VCaP (cell line): ENCODE results near the gene DENND4A.

Source experiments
- H3K27ac ChIP-seq: fragments of 450-650 bp; 2 replicates; pipeline ENCODE4 v1.5.1; 2017
- TF ChIP-seq, protein P1 (sequence below): fragments of 450-650 bp; conservative IDR thresholded peaks from 2 replicates; pipeline ENCODE4 v1.5.1; 2017; ENCODE audit warnings: mild to moderate bottlenecking, moderate library complexity

The DENND4A gene

DNA sequence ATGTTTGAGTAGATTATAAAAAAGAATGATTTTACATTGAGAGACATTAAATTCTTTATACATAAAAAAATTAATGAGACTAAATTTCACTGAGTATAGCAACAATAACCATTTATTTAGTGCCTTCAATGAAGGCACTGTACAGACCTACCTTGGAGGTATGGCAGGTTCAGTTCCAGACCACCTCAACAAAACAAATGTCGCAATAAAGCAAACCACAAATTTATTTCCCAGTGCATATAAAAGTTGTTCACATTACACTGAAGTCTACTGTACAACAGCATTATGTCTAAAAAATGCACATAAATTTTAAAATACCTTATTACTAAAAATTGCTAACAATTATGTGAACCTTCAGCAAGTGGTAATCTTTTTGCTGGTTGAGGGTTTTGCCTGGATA, 111.5 kb downstream of the DENND4A start:
- no peak overlapping the region for H3K27ac ChIP-seq
- TF ChIP-seq, protein P1, sequence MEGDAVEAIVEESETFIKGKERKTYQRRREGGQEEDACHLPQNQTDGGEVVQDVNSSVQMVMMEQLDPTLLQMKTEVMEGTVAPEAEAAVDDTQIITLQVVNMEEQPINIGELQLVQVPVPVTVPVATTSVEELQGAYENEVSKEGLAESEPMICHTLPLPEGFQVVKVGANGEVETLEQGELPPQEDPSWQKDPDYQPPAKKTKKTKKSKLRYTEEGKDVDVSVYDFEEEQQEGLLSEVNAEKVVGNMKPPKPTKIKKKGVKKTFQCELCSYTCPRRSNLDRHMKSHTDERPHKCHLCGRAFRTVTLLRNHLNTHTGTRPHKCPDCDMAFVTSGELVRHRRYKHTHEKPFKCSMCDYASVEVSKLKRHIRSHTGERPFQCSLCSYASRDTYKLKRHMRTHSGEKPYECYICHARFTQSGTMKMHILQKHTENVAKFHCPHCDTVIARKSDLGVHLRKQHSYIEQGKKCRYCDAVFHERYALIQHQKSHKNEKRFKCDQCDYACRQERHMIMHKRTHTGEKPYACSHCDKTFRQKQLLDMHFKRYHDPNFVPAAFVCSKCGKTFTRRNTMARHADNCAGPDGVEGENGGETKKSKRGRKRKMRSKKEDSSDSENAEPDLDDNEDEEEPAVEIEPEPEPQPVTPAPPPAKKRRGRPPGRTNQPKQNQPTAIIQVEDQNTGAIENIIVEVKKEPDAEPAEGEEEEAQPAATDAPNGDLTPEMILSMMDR = no peak

DNA sequence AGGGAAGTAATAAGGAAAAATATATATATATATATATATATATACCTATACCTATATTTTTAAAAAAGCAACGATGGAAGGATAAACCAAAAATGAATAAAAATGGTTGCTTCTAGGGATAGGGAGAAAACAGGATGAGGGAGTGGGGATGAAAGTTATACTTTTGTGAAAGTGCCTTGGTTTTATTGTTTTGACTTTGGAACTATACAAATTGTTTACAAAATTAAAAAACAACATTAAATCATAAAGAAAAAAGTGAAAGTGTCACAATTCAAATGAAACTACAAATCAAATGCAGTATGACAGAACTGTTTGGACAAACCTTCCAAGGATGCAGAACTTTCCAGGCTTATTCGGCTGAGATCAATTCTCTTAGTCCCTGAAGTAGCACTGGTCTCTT, 116.0 kb downstream of the DENND4A start:
- H3K27ac ChIP-seq = no peak overlapping the region
- TF ChIP-seq, protein P1 = no peak

DNA sequence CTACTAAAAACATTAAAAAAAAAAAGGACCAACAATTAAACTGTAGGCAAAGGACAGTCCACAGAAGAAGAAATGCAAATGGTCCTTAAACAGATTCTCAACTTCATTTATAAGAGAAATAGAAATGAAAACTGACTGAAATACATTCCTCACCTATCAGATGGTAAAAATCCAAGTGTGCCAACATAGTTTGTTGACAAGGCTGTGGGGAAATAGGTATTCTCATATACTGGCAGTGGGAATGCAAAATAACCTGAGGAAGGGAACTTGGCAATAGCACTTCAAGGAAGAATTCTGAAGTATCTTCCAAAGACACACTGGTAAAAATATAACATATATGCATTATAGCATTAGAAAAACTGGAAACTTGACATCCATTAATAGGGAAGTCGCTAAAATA, 116.5 kb downstream of the DENND4A start:
- TF ChIP-seq, protein P1 = no peak
- H3K27ac ChIP-seq = no peak overlapping the region

DNA sequence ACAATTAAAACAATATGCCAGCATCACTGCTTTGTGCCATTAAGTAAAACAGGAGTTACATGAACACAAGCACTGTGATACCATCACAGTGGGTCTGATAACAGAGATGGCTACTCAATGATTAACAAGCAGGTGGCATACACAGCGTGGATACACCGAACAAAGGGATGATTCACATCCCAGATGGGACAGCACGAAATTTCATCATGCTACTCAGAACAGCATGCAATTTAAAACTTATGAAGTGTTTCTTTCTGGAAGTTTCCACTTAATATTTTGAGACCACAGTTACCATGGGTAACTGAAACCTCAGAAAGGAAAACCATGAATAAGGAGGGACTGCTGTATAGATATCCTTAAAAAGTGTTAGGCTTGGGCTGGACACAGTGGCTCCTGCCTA, 125.8 kb downstream of the DENND4A start:
- TF ChIP-seq, protein P1 = no peak
- no peak overlapping the region for H3K27ac ChIP-seq

DNA sequence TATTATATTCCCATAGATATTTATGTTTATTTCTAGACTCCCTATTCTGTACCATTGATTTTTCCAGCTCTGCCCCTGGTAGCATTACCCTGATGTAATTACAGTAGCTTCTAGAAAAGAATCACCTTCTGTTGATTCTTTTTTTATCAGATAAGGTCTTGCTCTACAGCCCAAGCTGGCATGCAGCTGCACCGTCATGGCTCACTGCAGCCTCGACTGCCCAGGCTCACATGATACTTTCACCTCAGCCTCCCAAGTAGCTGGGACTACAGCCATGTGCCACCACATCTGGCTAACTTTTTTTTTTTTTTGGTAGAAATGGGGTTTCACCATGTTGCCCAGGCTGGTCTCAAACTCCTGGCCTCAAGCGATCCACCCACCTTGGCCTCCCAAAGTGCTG, 128.6 kb downstream of the DENND4A start:
- no peak overlapping the region for H3K27ac ChIP-seq
- TF ChIP-seq, protein P1 = no peak

DNA sequence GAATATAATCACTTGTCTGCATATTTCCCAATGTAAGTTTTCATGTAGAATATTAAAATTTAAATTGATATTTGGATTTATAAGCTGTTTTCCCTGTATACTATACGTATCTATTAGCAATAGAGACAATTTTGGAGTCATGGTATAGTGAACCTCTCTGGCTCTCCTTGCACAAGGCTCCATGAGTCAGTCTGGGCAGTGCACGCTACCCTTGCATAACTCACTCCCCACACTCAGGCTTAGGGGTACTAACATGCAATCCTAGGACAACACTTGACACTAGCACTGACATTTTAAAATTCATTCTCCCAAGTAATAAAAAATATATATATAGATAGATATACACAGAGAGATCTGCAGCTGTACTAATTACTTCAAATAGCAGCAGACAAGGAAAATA, 131.2 kb downstream of the DENND4A start:
- no peak overlapping the region for H3K27ac ChIP-seq
- TF ChIP-seq, protein P1 = no peak

DNA sequence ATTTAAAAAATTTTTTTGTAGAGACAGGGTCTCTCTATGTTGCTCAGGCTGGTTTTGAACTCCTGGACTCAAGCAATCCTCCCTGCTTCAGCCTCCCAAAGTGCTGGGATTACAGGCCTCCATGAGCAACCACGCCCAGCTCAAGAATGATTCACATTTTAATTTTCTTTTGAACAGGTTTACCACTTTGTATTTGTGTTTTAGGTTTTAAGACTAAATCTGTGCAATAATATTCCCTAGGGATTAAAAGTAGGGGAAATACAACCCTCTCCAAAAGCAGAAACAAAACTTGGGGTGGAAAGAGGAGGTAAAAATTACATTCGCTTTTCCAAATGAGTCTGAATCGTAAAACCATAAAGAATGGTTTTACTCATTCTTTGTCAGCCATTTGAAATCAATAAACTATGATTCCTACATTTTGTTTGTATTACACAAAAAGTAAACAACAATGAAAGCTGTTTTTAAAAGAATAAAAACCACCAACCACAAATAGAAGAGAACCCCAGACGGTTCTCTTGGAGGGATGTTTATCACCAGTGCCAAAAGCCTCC, 132.5 kb downstream of the DENND4A start:
- TF ChIP-seq, protein P1 = no peak
- H3K27ac ChIP-seq = no peak overlapping the region

DNA sequence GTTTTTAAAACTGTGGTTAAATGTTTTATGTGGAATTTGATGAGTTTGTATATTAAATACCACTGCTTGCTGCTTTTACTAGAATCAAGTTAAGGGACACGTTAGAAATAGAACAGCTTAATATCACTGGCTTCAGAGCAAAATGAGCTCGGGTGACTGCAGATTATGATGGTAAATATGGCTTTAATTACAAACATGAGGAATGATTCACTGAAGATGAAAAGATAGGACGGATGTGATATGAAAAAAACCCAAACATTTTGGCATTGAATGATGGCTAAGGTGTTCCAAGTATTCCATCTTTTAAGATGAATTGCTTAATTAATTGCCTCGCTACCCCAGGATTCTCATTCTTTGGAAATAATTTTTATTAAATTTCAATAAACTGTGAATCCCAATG, 136.6 kb downstream of the DENND4A start:
- TF ChIP-seq, protein P1 = no peak
- no peak overlapping the region for H3K27ac ChIP-seq
